ENCODE measurements around the gene CRISPLD2.
A peak's percentile ranks its signal among the peaks of the same experiment; 100 is the strongest.

Gene CRISPLD2

GRCh38 chr16:84913315-84913714, 93.5 kb downstream of the CRISPLD2 start:
- CTCF ChIA-PET, result no interaction called here
- H3K27me3 Mint-ChIP-seq, result peaks cover 61% of the 10 kb centered on the region
- no peak overlapping the region for H3K4me3 Mint-ChIP-seq
- H3K9me3 Mint-ChIP-seq, result no peaks in the 10 kb centered on the region
- H3K27ac Mint-ChIP-seq, result no peak overlapping the region
- H3K4me1 Mint-ChIP-seq, result no peaks in the 10 kb centered on the region
- DNase-seq, result no peak
- no peaks in the 10 kb centered on the region for H3K36me3 Mint-ChIP-seq

GRCh38 chr16:84914273-84914672, 94.5 kb downstream of the CRISPLD2 start:
- Mint-ChIP-seq H3K9me3 (no peaks in the 10 kb centered on the region), H3K4me3 (no peak overlapping the region), H3K4me1 (no peaks in the 10 kb centered on the region), H3K36me3 (no peaks in the 10 kb centered on the region), H3K27me3 (peaks cover 68% of the 10 kb centered on the region), H3K27ac (no peak overlapping the region)
- CTCF ChIA-PET, result no interaction called here
- no peak for DNase-seq

- Mint-ChIP-seq H3K36me3 (no peaks in the 10 kb centered on the region), H3K27me3 (peaks cover 73% of the 10 kb centered on the region), H3K4me1 (no peaks in the 10 kb centered on the region), H3K9me3 (no peaks in the 10 kb centered on the region), H3K4me3 (no peak overlapping the region), H3K27ac (no peak overlapping the region)
- no peak for DNase-seq
- CTCF ChIA-PET, result interaction anchor here (1.3 to 1.5 kb wide), 3 partner anchors 10 to 162 kb away, joined by 3 to 4 read pairs (median 3); no protein-coding TSS in a partner anchor
Measured at GRCh38 chr16:84916178-84916577, 96.4 kb downstream of the CRISPLD2 start.

- H3K27ac Mint-ChIP-seq, result no peak overlapping the region
- no peaks in the 10 kb centered on the region for H3K36me3 Mint-ChIP-seq
- DNase-seq, result no peak
- H3K27me3 Mint-ChIP-seq, result peaks cover 71% of the 10 kb centered on the region
- H3K4me3 Mint-ChIP-seq, result no peak overlapping the region
- no peaks in the 10 kb centered on the region for H3K9me3 Mint-ChIP-seq
- CTCF ChIA-PET, result interaction anchor here (1.5 kb wide), 1 partner anchor 9 kb away, joined by 4 read pairs; no protein-coding TSS in a partner anchor
- no peaks in the 10 kb centered on the region for H3K4me1 Mint-ChIP-seq
Measured at GRCh38 chr16:84916850-84917249, 97.1 kb downstream of the CRISPLD2 start.

- Mint-ChIP-seq H3K4me3 (no peak overlapping the region), H3K9me3 (no peaks in the 10 kb centered on the region), H3K36me3 (no peaks in the 10 kb centered on the region), H3K27ac (no peak overlapping the region), H3K27me3 (peaks cover 68% of the 10 kb centered on the region), H3K4me1 (no peaks in the 10 kb centered on the region)
- no peak for DNase-seq
- CTCF ChIA-PET, result no interaction called here
Measured at GRCh38 chr16:84917492-84917891, 97.7 kb downstream of the CRISPLD2 start.

GRCh38 chr16:84918006-84918909, 98.5 kb downstream of the CRISPLD2 start:
- Mint-ChIP-seq H3K27ac (no peak overlapping the region), H3K27me3 (peaks cover 60% of the 10 kb centered on the region), H3K4me1 (no peaks in the 10 kb centered on the region), H3K4me3 (no peak overlapping the region), H3K9me3 (no peaks in the 10 kb centered on the region), H3K36me3 (no peaks in the 10 kb centered on the region)
- no peak for DNase-seq
- CTCF ChIA-PET, result no interaction called here

- DNase-seq, result no peak
- H3K9me3 Mint-ChIP-seq, result no peaks in the 10 kb centered on the region
- peaks cover 53% of the 10 kb centered on the region for H3K27me3 Mint-ChIP-seq
- no peaks in the 10 kb centered on the region for H3K36me3 Mint-ChIP-seq
- H3K27ac Mint-ChIP-seq, result no peak overlapping the region
- CTCF ChIA-PET, result interaction anchor here (1.0 kb wide), 1 partner anchor 164 kb away, joined by 4 read pairs; no protein-coding TSS in a partner anchor
- H3K4me1 Mint-ChIP-seq, result no peaks in the 10 kb centered on the region
- no peak overlapping the region for H3K4me3 Mint-ChIP-seq
Measured at GRCh38 chr16:84919269-84919668, 99.5 kb downstream of the CRISPLD2 start.

GRCh38 chr16:84919708-84920107, 99.9 kb downstream of the CRISPLD2 start:
- Mint-ChIP-seq H3K4me1 (no peaks in the 10 kb centered on the region), H3K27me3 (peaks cover 49% of the 10 kb centered on the region), H3K4me3 (no peak overlapping the region), H3K36me3 (no peaks in the 10 kb centered on the region), H3K27ac (no peak overlapping the region), H3K9me3 (no peaks in the 10 kb centered on the region)
- no peak for DNase-seq
- CTCF ChIA-PET, result interaction anchor here (1.0 to 2.1 kb wide), 2 partner anchors 52 to 165 kb away, joined by 4 to 6 read pairs; no protein-coding TSS in a partner anchor

- CTCF ChIA-PET, result interaction anchor here (1.0 to 2.1 kb wide), 2 partner anchors 51 to 166 kb away, joined by 4 to 6 read pairs; no protein-coding TSS in a partner anchor
- H3K4me1 Mint-ChIP-seq, result no peaks in the 10 kb centered on the region
- no peak overlapping the region for H3K27ac Mint-ChIP-seq
- DNase-seq, result no peak
- H3K36me3 Mint-ChIP-seq, result no peaks in the 10 kb centered on the region
- no peaks in the 10 kb centered on the region for H3K9me3 Mint-ChIP-seq
- no peak overlapping the region for H3K4me3 Mint-ChIP-seq
- H3K27me3 Mint-ChIP-seq, result peaks cover 45% of the 10 kb centered on the region
Measured at GRCh38 chr16:84920333-84920732, 100.5 kb downstream of the CRISPLD2 start.

- no peak overlapping the region for H3K4me3 Mint-ChIP-seq
- no peaks in the 10 kb centered on the region for H3K4me1 Mint-ChIP-seq
- H3K9me3 Mint-ChIP-seq, result no peaks in the 10 kb centered on the region
- H3K27ac Mint-ChIP-seq, result no peak overlapping the region
- H3K27me3 Mint-ChIP-seq, result peaks cover 23% of the 10 kb centered on the region
- no peaks in the 10 kb centered on the region for H3K36me3 Mint-ChIP-seq
- no peak for DNase-seq
- CTCF ChIA-PET, result interaction anchor here (1.4 kb wide), 1 partner anchor 27 kb away, joined by 3 read pairs; no protein-coding TSS in a partner anchor
Measured at GRCh38 chr16:84922351-84923120, 102.8 kb downstream of the CRISPLD2 start.

GRCh38 chr16:84924331-84925091, 104.7 kb downstream of the CRISPLD2 start:
- Mint-ChIP-seq H3K4me3 (no peak overlapping the region), H3K9me3 (no peaks in the 10 kb centered on the region), H3K27me3 (peaks cover 12% of the 10 kb centered on the region), H3K27ac (no peak overlapping the region), H3K36me3 (no peaks in the 10 kb centered on the region), H3K4me1 (no peaks in the 10 kb centered on the region)
- CTCF ChIA-PET, result interaction anchor here (1.0 to 5.0 kb wide), 7 partner anchors 10 to 170 kb away, joined by 3 to 37 read pairs (median 6); no protein-coding TSS in a partner anchor
- DNase-seq, result no peak

- CTCF ChIA-PET, result interaction anchor here (0.9 to 5.0 kb wide), 9 partner anchors 9 to 171 kb away, joined by 3 to 37 read pairs (median 4); no protein-coding TSS in a partner anchor
- Mint-ChIP-seq H3K27ac (no peak overlapping the region), H3K36me3 (no peaks in the 10 kb centered on the region), H3K4me1 (no peaks in the 10 kb centered on the region), H3K27me3 (peaks cover 12% of the 10 kb centered on the region), H3K4me3 (no peak overlapping the region), H3K9me3 (no peaks in the 10 kb centered on the region)
- peak; percentile 81 for DNase-seq
Measured at GRCh38 chr16:84925092-84925772, 105.4 kb downstream of the CRISPLD2 start.

GRCh38 chr16:84925773-84926372, 106.1 kb downstream of the CRISPLD2 start:
- H3K9me3 Mint-ChIP-seq, result no peaks in the 10 kb centered on the region
- H3K27ac Mint-ChIP-seq, result no peak overlapping the region
- H3K4me3 Mint-ChIP-seq, result no peak overlapping the region
- CTCF ChIA-PET, result interaction anchor here (0.9 to 5.0 kb wide), 8 partner anchors 8 to 172 kb away, joined by 3 to 37 read pairs (median 5); no protein-coding TSS in a partner anchor
- H3K4me1 Mint-ChIP-seq, result no peaks in the 10 kb centered on the region
- no peaks in the 10 kb centered on the region for H3K36me3 Mint-ChIP-seq
- H3K27me3 Mint-ChIP-seq, result peaks cover 7% of the 10 kb centered on the region
- no peak for DNase-seq

Data from activated naive CD4-positive, alpha-beta T cell treated with anti-CD3 and anti-CD28 coated beads, Interleukin-2, amount 10 ng/mL, durations not matched to agents 7 days and 5 days (primary cell).